GM23248 (cell line): ENCODE data around the gene MEA1.

Experiments used
- EZH2 ChIP-seq: fragments of 200-600 bp; sonication (generic); IDR thresholded peaks from 2 replicates; pipeline ENCODE4 v1.6.1; 2018; ENCODE audit warnings: antibody characterized with exemption, mild to moderate bottlenecking; ENCODE audit not compliant: insufficient read depth, poor library complexity, severe bottlenecking
- EZH2phosphoT487 ChIP-seq: fragments of 200-600 bp; sonication (generic); IDR thresholded peaks from 2 replicates; pipeline ENCODE4 v1.6.1; 2018; ENCODE audit warnings: antibody characterized with exemption, moderate library complexity, mild to moderate bottlenecking, low read depth; ENCODE audit not compliant: insufficient read depth

- TF ChIP-seq EZH2, result no peak
- TF ChIP-seq EZH2phosphoT487, result no peak
Observed at GRCh38 chr6:43059168-43060033, 45.7 kb upstream of the MEA1 start, which contains the start of the genes KLC4 and MRPL2.
